Activated naive CD8-positive, alpha-beta T cell treated with anti-CD3 and anti-CD28 coated beads, Interleukin-2, amount 50 U/mL, for 16 hours (primary cell): Measurements from ENCODE around the gene C1QTNF9.
"Not testable (repeated sequence)": the region's sequence is repeated elsewhere in the genome, so short reads cannot be mapped to it uniquely, and the experiment has no call there.

Source experiments
- DNase-seq: peaks from one replicate; pipeline ENCODE4 v3.0.0-alpha.2; 2020; ENCODE audit warnings: low read depth, low spot score

Gene C1QTNF9, protein sequence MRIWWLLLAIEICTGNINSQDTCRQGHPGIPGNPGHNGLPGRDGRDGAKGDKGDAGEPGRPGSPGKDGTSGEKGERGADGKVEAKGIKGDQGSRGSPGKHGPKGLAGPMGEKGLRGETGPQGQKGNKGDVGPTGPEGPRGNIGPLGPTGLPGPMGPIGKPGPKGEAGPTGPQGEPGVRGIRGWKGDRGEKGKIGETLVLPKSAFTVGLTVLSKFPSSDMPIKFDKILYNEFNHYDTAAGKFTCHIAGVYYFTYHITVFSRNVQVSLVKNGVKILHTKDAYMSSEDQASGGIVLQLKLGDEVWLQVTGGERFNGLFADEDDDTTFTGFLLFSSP

DNA sequence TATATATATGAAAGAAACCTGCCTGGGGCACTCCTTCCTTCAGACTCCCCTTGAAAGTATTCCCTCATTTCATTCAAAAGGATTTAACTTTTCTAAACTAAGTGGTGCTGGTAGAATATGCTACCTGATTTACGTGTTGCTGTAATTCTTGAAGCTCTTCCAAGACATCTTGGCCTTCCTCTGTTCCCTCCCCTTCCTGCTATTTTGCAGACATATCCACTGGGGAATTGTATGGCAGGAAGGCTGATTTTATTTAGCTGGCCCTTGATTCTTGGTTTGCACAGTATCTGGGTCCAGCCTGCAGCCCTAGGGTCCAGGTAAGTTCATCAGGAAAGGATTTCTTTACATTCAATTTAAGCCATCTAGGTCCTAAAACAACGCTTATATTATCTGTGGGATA is at the start of gene C1QTNF9:
Gene C1QTNF9 (plus strand): TSS at position 281 of the 400 bp plus-strand sequence. CDS start 6,424 bp downstream, outside the sequence.
- DNase-seq = not testable (repeated sequence)

- DNase-seq = no peak
Measured at GRCh38 chr13:24261566-24261965, 47.8 kb upstream of the C1QTNF9 start.

DNA sequence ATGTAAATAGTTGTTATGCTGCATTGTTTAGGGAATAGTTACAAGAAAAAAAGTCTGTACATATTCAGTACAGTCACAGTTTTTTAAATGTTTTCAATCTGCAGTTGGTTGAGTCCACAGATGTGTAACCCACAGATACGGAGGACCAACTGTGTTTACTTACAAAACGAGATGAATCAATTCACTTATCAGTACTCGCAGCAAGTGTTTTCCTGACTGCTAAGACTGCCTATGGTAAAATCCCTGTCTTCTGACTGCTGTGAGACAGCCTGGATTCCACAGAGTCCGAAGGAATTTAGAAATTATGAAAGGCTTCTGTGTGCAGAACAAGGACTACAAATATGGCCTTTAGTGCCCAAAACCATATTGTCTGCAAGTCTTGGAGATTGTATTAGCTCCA is 45.7 kb upstream of the C1QTNF9 start:
- DNase-seq = no peak

DNA sequence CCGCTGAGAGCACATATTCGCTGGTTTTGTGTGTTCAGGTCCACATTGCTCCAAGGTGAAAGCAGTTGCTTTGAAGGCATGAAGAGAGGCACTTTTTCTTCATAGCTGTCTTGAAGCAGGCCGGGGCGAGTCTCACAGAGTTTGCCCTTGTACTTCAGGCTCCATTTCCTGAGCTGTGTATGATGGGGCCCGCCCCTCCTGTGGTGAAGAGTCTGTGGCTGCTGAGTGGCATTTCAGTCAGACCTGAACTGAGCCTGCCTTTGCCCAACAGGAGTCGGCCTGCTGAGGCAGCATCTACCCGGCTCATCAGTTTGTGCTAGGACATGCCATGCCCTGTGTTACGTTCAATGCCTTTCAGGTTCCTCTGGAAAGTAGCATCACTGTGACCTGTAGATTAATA is 44.4 kb upstream of the C1QTNF9 start:
- peak; percentile 35 for DNase-seq

- no peak for DNase-seq
Measured at GRCh38 chr13:24265453-24265852, 43.9 kb upstream of the C1QTNF9 start.

DNA sequence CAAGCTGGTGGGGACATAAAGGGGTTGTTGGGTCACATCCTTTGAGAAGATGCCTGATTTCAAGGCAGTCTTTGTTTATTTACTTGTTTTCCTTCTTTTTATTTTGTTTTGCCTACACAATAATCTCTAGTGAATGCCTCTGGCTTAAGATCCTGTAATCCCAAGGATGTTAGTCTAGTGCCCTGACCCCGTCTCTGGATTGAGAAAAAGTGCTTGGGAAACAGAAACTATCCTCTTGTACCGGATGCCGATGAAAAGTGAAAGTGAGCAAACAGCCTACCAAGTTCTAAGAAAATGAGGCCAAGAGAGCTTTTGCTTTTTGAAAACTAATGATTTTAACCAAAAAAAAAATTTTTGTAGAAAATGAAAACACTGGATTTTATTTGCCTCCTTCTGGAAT is 42.1 kb upstream of the C1QTNF9 start:
- DNase-seq = no peak

DNA sequence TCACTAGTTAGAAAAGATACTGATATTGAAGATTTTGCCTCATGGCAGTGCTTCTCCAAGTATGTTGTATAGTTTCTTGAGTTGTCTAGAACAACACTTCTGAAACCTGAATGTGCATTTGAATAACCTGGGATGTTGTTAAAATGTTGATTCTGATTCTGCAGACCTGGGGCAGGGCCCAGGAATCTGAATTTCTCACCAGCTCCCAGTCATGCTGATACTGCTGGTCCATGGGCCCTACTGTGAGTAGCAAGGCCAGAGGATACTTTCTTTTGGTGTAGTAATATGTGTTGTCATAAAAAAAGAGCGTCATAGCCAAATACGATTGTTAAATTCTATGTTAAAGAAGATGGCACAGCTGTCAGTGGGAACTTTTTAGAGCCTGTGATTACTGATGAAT is 41.6 kb upstream of the C1QTNF9 start:
- no peak for DNase-seq

DNA sequence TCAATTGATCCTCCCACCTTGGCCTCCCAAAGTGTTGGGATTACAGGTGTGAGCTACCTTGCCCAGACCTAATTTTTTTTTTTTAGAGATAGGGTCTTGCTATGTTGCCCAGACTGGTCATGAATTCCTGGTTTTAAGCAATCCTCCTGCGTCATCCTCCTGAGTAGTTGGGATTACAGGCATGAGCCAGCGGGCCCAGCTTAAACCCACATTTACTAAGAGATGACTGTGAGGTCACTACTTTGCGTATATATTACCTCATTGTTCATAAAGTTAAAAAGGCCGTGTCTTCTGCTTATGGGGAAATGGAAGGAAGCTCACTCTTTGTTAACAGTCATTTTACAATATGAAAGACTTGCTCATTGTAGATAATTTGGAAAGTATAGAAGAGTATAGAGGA is 39.6 kb upstream of the C1QTNF9 start:
- no peak for DNase-seq

GRCh38 chr13:24270639-24271141 is 38.7 kb upstream of the C1QTNF9 start:
- DNase-seq = no peak

DNA sequence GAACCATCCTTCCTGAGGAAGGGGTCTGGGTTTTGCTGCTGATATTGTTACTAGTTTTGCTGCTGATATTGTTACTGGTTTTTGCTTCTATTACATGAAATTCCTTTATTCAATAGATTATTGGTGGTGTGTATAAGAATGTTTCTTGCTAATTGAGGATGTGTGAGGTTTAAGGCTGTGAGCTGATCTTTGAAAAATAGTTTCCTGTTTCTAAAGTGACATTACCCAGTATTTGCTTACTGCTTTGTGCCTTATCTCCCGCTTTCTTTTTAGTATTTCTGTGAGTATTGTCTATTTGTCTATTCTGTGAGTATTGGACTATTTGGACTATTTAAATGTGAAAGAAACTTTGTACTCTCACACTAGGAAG is 38.2 kb upstream of the C1QTNF9 start:
- DNase-seq = no peak

GRCh38 chr13:24271601-24272451 is 37.6 kb upstream of the C1QTNF9 start:
- DNase-seq = no peak

- DNase-seq = no peak
Measured at GRCh38 chr13:24272452-24273161, 36.8 kb upstream of the C1QTNF9 start.

DNA sequence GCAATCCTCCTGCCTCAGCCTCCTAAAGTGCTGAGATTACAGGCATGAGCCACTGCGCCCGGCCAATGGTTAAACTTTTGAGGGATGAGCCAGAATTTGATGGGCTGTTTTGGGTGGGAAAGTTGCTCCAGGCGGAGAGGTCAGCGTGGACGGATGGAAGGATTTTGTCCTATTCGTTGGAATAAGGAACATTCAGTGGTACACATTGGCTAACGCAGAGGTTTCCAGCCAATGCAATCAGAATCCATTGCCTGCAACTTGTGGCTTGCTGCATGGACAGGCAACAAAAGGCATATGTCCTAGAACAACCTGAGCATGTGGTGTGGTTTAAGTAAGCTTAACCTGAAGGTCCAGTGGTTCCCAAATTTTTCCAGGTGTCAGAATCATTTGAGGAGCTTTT is 35.5 kb upstream of the C1QTNF9 start:
- DNase-seq = no peak

GRCh38 chr13:24274452-24275021 is 34.8 kb upstream of the C1QTNF9 start:
- DNase-seq = peak; percentile 29

DNA sequence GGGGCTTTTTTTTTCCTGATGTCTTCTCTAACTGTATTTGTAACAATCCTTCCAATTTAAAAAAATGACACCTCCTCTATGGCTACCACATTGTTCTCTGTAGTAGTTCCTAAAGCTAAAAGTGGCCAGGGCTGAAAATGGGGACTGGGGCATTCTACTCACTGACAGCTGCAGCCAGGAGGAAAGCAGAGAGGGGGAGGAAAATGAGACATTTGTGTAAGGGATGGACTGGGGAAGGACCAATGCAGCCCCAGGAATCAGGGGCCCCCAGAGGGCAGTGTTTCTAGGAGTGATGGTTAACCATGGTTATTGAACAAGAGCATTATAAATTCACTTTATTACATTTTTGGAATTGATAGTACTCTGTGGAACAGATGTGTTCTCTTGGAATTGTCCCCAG is 34.3 kb upstream of the C1QTNF9 start:
- DNase-seq = no peak

- no peak for DNase-seq
Measured at GRCh38 chr13:24276306-24276705, 33.1 kb upstream of the C1QTNF9 start.

GRCh38 chr13:24276861-24277260 is 32.5 kb upstream of the C1QTNF9 start:
- no peak for DNase-seq

DNA sequence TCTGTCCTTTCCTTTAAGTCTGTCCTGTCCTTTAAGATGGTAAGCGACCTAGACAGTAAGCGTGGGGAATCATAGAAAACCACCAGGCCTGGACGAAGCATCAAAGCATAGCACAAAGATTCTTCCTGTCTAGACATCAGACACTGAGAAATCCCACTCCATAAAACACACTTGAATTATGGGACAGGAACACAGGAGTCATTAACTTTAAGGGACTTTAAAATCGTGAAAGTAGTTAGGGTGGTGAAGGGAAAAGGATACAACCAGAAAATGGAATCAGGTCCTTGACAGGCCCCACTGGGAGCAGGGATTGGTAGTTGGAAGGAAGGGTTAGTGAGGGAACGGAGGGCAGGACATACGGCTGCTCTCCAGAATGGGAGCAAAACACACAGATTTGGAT is 31.6 kb upstream of the C1QTNF9 start:
- no peak for DNase-seq

GRCh38 chr13:24279327-24280110 is 29.9 kb upstream of the C1QTNF9 start:
- DNase-seq = no peak

GRCh38 chr13:24280720-24281119 is 28.7 kb upstream of the C1QTNF9 start:
- no peak for DNase-seq
